GM18520 (cell line): ENCODE data around the gene OVAAL.
"Not testable (repeated sequence)": the region's sequence is repeated elsewhere in the genome, so short reads cannot be mapped to it uniquely, and the experiment has no call there.

Source experiments
- ATAC-seq: cut with Tn5 transposase; IDR thresholded peaks from one replicate; pipeline ENCODE4 v1.9.1; 2021; ENCODE audit not compliant: unreplicated experiment

The OVAAL gene

GRCh38 chr1:180540697-180541594, 17.8 kb upstream of the OVAAL start:
- ATAC-seq: no peak

- ATAC-seq: no peak
Observed at GRCh38 chr1:180542113-180542837, 16.5 kb upstream of the OVAAL start.

- ATAC-seq: no peak
Observed at GRCh38 chr1:180542838-180543145, 16.0 kb upstream of the OVAAL start.

GRCh38 chr1:180544050-180544449, 14.7 kb upstream of the OVAAL start:
- no peak for ATAC-seq

- ATAC-seq: no peak
Observed at GRCh38 chr1:180545991-180546390, 12.8 kb upstream of the OVAAL start.

- ATAC-seq: no peak
Observed at GRCh38 chr1:180548686-180549317, 10.0 kb upstream of the OVAAL start.

GRCh38 chr1:180549770-180550169, 9.0 kb upstream of the OVAAL start:
- ATAC-seq: not testable (repeated sequence)

- no peak for ATAC-seq
Observed at GRCh38 chr1:180550241-180550640, 8.5 kb upstream of the OVAAL start.

GRCh38 chr1:180551997-180552396, 6.8 kb upstream of the OVAAL start:
- ATAC-seq: no peak

- ATAC-seq: not testable (repeated sequence)
Observed at GRCh38 chr1:180553046-180553445, 5.7 kb upstream of the OVAAL start.

GRCh38 chr1:180555411-180555810, 3.4 kb upstream of the OVAAL start:
- ATAC-seq: no peak

- ATAC-seq: no peak
Observed at GRCh38 chr1:180560200-180560867, 1.6 kb downstream of the OVAAL start.

- no peak for ATAC-seq
Observed at GRCh38 chr1:180560868-180561600, 2.3 kb downstream of the OVAAL start.

GRCh38 chr1:180562640-180563025, 3.9 kb downstream of the OVAAL start:
- ATAC-seq: no peak

GRCh38 chr1:180563026-180563827, 4.5 kb downstream of the OVAAL start:
- ATAC-seq: no peak

- no peak for ATAC-seq
Observed at GRCh38 chr1:180565121-180565871, 6.5 kb downstream of the OVAAL start.

GRCh38 chr1:180566026-180566425, 7.3 kb downstream of the OVAAL start:
- ATAC-seq: no peak

GRCh38 chr1:180566495-180566894, 7.7 kb downstream of the OVAAL start:
- no peak for ATAC-seq

- ATAC-seq: no peak
Observed at GRCh38 chr1:180567654-180568053, 8.9 kb downstream of the OVAAL start.
